Mammary epithelial cell (primary cell): ENCODE data around the gene RASGRP3.

Experiments
- CTCF ChIP-seq, 2 donors: IDR thresholded peaks in 1 of 2; conservative IDR thresholded peaks in 1 of 2; 2 replicates each; pipeline ENCODE4 v1.5.1; 2011 to 2012; ENCODE audit warnings: inconsistent platforms in 2 of 2, low read length in 2 of 2, mild to moderate bottlenecking in 2 of 2, control low read depth in 1 of 2, low read depth in 1 of 2; ENCODE audit not compliant: insufficient read depth in 1 of 2; ENCODE audit errors: extremely low read depth in 1 of 2
- EZH2 ChIP-seq: IDR thresholded peaks from 2 replicates; pipeline ENCODE4 v1.6.1; 2012; ENCODE audit warnings: low read length, inconsistent platforms, borderline replicate concordance

DNA sequence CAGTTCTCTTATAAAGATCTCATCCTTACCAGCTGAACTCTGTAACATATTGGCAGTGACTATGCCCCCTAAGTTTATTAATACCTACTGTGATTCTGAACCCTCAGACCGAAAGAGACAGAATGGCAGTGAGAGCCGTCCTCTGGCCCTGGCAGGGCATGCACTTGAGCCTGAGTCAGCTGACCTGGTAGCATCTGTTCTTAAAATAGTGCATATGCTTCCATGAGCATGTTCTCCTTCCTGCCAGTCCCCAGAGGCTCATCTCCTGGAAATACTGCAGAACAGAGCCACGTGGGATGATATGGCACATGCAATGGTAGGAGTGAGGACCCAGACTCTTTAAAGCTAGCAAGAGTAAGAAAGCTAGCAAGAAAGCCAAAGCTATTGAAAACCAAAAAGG lies 59.0 kb downstream of the RASGRP3 start:
- TF ChIP-seq CTCF (conservative IDR thresholded peaks at IDR 0.05 in 1 of 2, IDR thresholded peaks at IDR 0.05 in 1 of 2; ENCODE audit: extremely low read depth in 1 of 2, insufficient read depth in 1 of 2, low read depth in 1 of 2, low read length in 2 of 2), result no peak
- TF ChIP-seq EZH2, result no peak
